Suprapubic skin (tissue), 4 donors: ENCODE measurements around the gene CCDC57. TPM values are rescaled to one million over a fixed set of nuclear protein-coding genes. Genes with fewer than 3 reads are reported as not detected.

Source experiments
- total RNA-seq, 4 donors: library from RNA; depleted of rRNA; stranded (reverse); fragments of >200 nt; gene quantifications; one replicate each; pipeline ENCODE4 v1.1.0, GENCODE V29; 2016

The CCDC57 gene
- total RNA-seq, 4 donors from 2014 or later = 16.1 to 29.8 (median 20.3) TPM

Other genes with a start within 250 kb of the CCDC57 start
- 10 to 100 TPM; 17.9 to 25.6 (median 21.6) TPM for gene ASPSCR1, start 235.2 kb downstream of the CCDC57 start, total RNA-seq
- gene CENPX, start 190.0 kb downstream of the CCDC57 start, total RNA-seq = 10 to 100 TPM; 75.8 to 81.6 (median 76.8) TPM
- 10 to 100 TPM; 14.1 to 18.7 (median 15.4) TPM for gene LRRC45, start 189.5 kb downstream of the CCDC57 start, total RNA-seq
- gene RAC3, start 181.2 kb downstream of the CCDC57 start, total RNA-seq = 10 to 100 TPM; 13.7 to 34.1 (median 14.8) TPM
- 100 to 1,000 TPM; 160 to 267 (median 222) TPM for gene DCXR, start 175.1 kb downstream of the CCDC57 start, total RNA-seq
- 10 to 100 TPM; 46.0 to 61.0 (median 50.8) TPM for gene RFNG, start 161.0 kb downstream of the CCDC57 start, total RNA-seq
- 100 to 1,000 TPM in 2 of 4 donors, 10 to 100 TPM in 2; 72.4 to 113 (median 100) TPM for gene GPS1, start 160.9 kb downstream of the CCDC57 start, total RNA-seq
- 100 to 1,000 TPM in 3 of 4 donors, 10 to 100 TPM in 1; 79.3 to 176 (median 108) TPM for gene DUS1L, start 147.0 kb downstream of the CCDC57 start, total RNA-seq
- 100 to 1,000 TPM; 278 to 464 (median 359) TPM for gene FASN, start 114.6 kb downstream of the CCDC57 start, total RNA-seq
- 1 to 10 TPM; 3.6 to 7.6 (median 4.5) TPM for gene SLC16A3, start 16.2 kb upstream of the CCDC57 start, total RNA-seq
- gene CSNK1D, start 60.9 kb upstream of the CCDC57 start, total RNA-seq = 100 to 1,000 TPM in 1 of 4 donors, 10 to 100 TPM in 3; 52.3 to 142 (median 58.8) TPM
- 1 to 10 TPM in 3 of 4 donors, under 1 TPM in 1; 0.29 to 4.4 (median 1.6) TPM for gene CD7, start 104.8 kb upstream of the CCDC57 start, total RNA-seq
- 10 to 100 TPM in 3 of 4 donors, 1 to 10 TPM in 1; 9.5 to 37.8 (median 16.6) TPM for gene SECTM1, start 120.9 kb upstream of the CCDC57 start, total RNA-seq
- not detected for gene TEX19, start 146.4 kb upstream of the CCDC57 start, total RNA-seq
- gene UTS2R, start 158.9 kb upstream of the CCDC57 start, total RNA-seq = not detected
- gene HEXD, start 205.5 kb upstream of the CCDC57 start, total RNA-seq = 10 to 100 TPM; 28.1 to 84.6 (median 33.4) TPM
- gene OGFOD3, start 205.7 kb upstream of the CCDC57 start, total RNA-seq = 10 to 100 TPM; 13.0 to 33.5 (median 20.0) TPM
- 10 to 100 TPM; 36.4 to 53.1 (median 45.6) TPM for gene CYBC1, start 237.9 kb upstream of the CCDC57 start, total RNA-seq
- gene NARF, start 245.9 kb upstream of the CCDC57 start, total RNA-seq = 100 to 1,000 TPM in 1 of 4 donors, 10 to 100 TPM in 3; 37.6 to 105 (median 44.7) TPM